ENCODE results near the gene TMEM187.
A peak's percentile ranks its signal among the peaks of the same experiment; 100 is the strongest.

- TF ChIP-seq CTCF (IDR thresholded peaks at IDR 0.05) (no peak), POLR2A (IDR thresholded peaks at IDR 0.05; ENCODE audit: low read depth) (peak; percentile 65), EP300 (IDR thresholded peaks at IDR 0.05) (no peak), POLR2AphosphoS5 (IDR thresholded peaks at IDR 0.05) (peak; percentile 76 to 78)
Measured at GRCh38 chrX:153971124-153971449, 1.5 kb upstream of the TMEM187 start.
